AG04450 (cell line): Measurements from ENCODE around the gene SERBP1. TPM values are rescaled to one million over a fixed set of nuclear protein-coding genes. Genes with fewer than 3 reads are reported as not detected.
"Not testable (repeated sequence)": the region's sequence is repeated elsewhere in the genome, so short reads cannot be mapped to it uniquely, and the experiment has no call there.

Experiments used
- CTCF ChIA-PET: fragments of 300-600, 350-600 bp; formaldehyde crosslinking; extraction: SDS; loops from one replicate; lab custom pipeline; 2022; ENCODE audit warnings: antibody characterized with exemption, inconsistent platforms; lab: Charles Lee
- POLR2A ChIA-PET: fragments of 350-600 bp; formaldehyde crosslinking; extraction: SDS; loops from one replicate; lab custom pipeline; 2021; ENCODE audit warnings: antibody characterized with exemption, inconsistent platforms; lab: Yijun Ruan, JAX
- DNase-seq: peaks from one replicate; pipeline ENCODE4 v3.0.0-alpha.2; 2011; ENCODE audit warnings: low read depth, low spot score
- H3K27ac ChIP-seq: one replicate; pipeline ENCODE4 v1.5.1; 2012; ENCODE audit warnings: low read depth, low read length, control low read depth
- H3K27me3 ChIP-seq: one replicate; pipeline ENCODE4 v1.6.0; 2012; ENCODE audit warnings: low read length; ENCODE audit not compliant: control insufficient read depth, insufficient read depth
- H3K4me3 ChIP-seq: 2 replicates; pipeline ENCODE4 v1.5.1; 2011; ENCODE audit warnings: mild to moderate bottlenecking, low read depth, low read length, control low read depth
- H3K9me3 ChIP-seq: 2 replicates; pipeline ENCODE4 v1.5.1; 2012; ENCODE audit warnings: low read length; ENCODE audit not compliant: control insufficient read depth, insufficient read depth
- polyA plus RNA-seq: library from polyadenylated mRNA; depleted of rRNA; stranded (reverse); fragments of >200 nt; gene quantifications from 2 replicates; pipeline ENCODE4 v1.2.3, GENCODE V29; 2011
- TF ChIP-seq, protein P1 (sequence below): IDR thresholded peaks from 2 replicates; pipeline ENCODE4 v1.5.1; 2011; ENCODE audit warnings: low read depth, low read length, control low read depth, inconsistent platforms

Gene SERBP1
- polyA plus RNA-seq, 1 experiment = 273 TPM

DNA sequence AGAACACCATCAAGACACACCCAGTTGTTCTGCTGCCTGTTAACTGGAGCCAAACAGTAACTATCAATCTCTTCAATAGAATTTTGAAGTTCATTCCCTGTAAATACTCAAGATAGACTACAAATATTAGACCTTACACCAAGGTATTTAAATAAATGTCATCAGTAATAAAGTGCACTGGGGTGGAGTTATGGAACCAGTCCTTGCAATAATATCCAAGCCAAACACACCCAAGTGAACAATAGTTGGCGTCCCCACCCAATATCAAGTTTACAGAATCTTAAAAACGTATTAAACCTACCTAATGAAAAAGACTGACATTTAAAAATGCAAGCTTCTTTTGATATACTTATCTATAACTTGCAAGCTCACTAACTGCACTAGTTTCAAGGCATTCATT, 2.7 kb downstream of the SERBP1 start:
- Histone ChIP-seq H3K4me3 (peak overlapping the region; percentile 85), H3K27me3 (no peaks in the 10 kb centered on the region), H3K9me3 (no peaks in the 10 kb centered on the region; the same call in 1 of the 2 replicates), H3K27ac (no peak overlapping the region)
- ChIA-PET CTCF (interaction anchor here (1.1 to 2.7 kb wide), 3 partner anchors 74 to 333 kb away, joined by 4 to 14 read pairs (median 13); no protein-coding TSS in a partner anchor), POLR2A (no interaction called here)
- no peak for DNase-seq
- TF ChIP-seq, protein P1, sequence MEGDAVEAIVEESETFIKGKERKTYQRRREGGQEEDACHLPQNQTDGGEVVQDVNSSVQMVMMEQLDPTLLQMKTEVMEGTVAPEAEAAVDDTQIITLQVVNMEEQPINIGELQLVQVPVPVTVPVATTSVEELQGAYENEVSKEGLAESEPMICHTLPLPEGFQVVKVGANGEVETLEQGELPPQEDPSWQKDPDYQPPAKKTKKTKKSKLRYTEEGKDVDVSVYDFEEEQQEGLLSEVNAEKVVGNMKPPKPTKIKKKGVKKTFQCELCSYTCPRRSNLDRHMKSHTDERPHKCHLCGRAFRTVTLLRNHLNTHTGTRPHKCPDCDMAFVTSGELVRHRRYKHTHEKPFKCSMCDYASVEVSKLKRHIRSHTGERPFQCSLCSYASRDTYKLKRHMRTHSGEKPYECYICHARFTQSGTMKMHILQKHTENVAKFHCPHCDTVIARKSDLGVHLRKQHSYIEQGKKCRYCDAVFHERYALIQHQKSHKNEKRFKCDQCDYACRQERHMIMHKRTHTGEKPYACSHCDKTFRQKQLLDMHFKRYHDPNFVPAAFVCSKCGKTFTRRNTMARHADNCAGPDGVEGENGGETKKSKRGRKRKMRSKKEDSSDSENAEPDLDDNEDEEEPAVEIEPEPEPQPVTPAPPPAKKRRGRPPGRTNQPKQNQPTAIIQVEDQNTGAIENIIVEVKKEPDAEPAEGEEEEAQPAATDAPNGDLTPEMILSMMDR = no peak

DNA sequence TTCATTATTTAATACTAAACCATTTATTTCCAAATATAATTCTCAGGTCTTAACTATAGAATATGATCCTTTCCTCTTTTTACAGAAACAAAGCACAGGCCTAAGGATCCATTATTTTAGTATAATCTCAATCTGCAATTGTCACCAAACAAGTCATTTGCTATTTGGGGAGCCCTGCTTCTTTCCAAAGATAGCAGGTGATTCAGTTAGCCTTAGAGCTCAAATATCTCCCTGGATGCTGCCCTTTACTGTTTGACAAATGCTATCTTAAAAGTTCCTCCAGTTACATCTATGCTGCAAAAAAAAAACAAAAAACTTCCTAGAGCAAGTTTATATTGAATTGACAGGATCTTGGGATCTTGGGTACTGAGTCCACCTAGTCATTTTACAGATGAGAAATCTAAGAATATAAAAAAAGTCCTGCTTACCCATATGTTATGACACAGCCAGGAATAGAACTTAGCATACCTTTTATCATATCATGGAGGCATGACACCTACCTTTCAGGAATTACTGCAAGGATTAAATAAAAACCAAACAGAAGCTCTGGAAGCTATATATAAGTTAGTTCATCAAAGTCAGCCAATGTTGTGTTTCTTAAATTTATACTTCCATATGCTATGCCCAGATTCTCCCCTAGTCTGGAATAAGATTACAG, 9.2 kb downstream of the SERBP1 start:
- no peak for DNase-seq
- no peaks in the 10 kb centered on the region for H3K9me3 ChIP-seq
- TF ChIP-seq, protein P1 = no peak
- no peak overlapping the region for H3K27ac ChIP-seq
- POLR2A ChIA-PET = no interaction called here
- H3K4me3 ChIP-seq = no peak overlapping the region
- CTCF ChIA-PET = interaction anchor here (0.5 kb wide), 1 partner anchor 372 kb away, joined by 3 read pairs; no protein-coding TSS in a partner anchor
- H3K27me3 ChIP-seq = no peaks in the 10 kb centered on the region

DNA sequence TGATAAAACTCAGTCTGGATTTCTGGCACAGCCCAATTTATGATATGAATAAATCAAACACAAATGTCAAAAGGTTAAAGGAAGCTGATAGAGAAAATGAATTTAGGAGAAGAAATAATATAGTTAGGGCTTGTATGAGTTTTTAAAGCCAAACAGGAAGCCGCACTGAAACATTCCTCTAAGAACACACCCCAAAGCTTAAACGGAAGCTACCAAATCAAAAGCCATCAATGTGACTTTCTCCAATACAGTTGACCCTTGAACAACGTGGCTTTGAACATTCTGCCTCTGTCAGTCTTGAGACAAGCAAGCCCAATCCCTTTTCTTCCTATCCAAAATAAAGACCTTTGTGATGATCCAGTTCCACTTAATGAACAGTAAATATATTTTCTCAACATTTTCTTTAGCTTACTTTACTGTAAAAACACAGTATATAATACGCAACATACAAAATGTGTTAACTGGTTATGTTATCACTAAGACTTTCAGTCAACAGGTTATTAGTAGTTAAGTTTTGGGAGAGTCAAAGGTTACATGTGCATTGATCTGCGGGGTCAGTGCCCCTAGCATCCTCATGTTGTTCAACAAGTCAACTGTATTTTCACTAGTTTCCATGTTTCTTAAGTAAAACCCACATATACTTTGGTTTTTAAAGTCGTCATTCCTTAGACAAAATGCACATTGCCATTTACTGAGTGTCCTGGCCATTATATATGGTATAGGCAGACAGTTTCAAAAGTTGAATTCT, 11.2 kb downstream of the SERBP1 start:
- POLR2A ChIA-PET = interaction anchor here (1.1 kb wide), 1 partner anchor 10 kb away, joined by 3 read pairs; no protein-coding TSS in a partner anchor

DNA sequence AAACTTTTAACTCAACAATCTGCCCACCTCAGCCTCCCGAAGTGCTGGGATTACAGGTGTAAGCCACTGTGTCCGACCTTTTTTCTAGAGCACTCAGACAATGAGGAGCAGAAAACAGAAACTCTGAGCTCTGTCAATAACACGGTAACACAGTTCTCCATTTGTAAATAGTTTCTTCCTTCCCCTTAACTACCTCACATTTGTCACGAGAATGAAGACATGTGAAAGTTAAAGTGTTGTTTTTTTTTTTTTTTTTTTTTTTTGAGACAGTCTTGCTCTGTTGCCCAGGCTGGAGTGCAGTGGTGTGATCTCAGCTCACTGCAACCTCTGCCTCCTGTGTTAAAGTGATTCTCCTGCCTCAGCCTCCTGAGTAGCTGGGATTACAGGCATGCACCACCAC, 12.5 kb downstream of the SERBP1 start:
- CTCF ChIA-PET, POLR2A ChIA-PET, H3K27me3 ChIP-seq, DNase-seq, H3K4me3 ChIP-seq, H3K27ac ChIP-seq, H3K9me3 ChIP-seq: not testable (repeated sequence)

More for the DNA sequence above, 11.2 kb downstream of the SERBP1 start:
- no peaks in the 10 kb centered on the region for H3K27me3 ChIP-seq
- H3K4me3 ChIP-seq = no peak overlapping the region
- TF ChIP-seq, protein P1 = no peak
- no peak for DNase-seq
- CTCF ChIA-PET = no interaction called here
- H3K27ac ChIP-seq = no peak overlapping the region
- H3K9me3 ChIP-seq = no peaks in the 10 kb centered on the region

DNA sequence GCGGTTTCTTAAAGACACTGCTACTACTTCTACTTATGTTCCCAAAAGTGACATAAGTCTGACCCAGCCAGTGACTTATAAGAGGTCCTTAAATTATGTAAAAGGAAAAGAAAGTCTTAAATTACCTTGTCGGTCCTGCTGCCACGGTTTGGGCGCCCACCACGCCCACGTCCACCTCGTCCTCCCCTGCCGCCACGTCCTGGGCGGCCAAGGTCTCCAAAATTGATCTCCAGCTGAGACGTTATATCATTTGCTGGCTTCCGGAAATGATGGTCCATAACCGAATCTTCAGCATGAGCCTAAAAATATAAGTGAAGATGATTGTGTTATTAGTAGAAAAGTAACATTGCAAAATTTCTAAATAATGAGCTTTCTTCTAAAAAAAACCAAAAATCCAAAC, 15.2 kb downstream of the SERBP1 start:
- ChIA-PET POLR2A (interaction anchor here (1.9 kb wide), 1 partner anchor 15 kb away, joined by 10 read pairs; the partner anchor contains the start of gene SERBP1), CTCF (interaction anchor here (0.5 kb wide), 1 partner anchor 1619 kb away, joined by 3 read pairs; no protein-coding TSS in a partner anchor)
- DNase-seq = no peak
- Histone ChIP-seq H3K27ac (no peak overlapping the region), H3K4me3 (no peak overlapping the region), H3K27me3 (no peaks in the 10 kb centered on the region), H3K9me3 (no peaks in the 10 kb centered on the region)
- TF ChIP-seq, protein P1 = no peak
